Astrocyte (in vitro differentiated cells and primary cell): ENCODE measurements around the gene RYR2. TPM values are rescaled to one million over a fixed set of nuclear protein-coding genes. Genes with fewer than 3 reads are reported as not detected.

Source experiments
- DNase-seq: peaks from one replicate; pipeline ENCODE4 v3.0.0-alpha.2; 2010; ENCODE audit warnings: low read depth
- FAIRE-seq: peaks from 2 replicates; lab custom pipeline; 2011; peaks lifted over from hg19 to GRCh38; lab: Jason Lieb, UNC
- H2AFZ ChIP-seq: 2 replicates; pipeline ENCODE4 v1.6.0; 2012; ENCODE audit warnings: low read depth, low read length, inconsistent platforms
- H3K27ac ChIP-seq: 2 replicates; pipeline ENCODE4 v1.5.1; 2011; ENCODE audit warnings: low read depth, low read length, inconsistent platforms
- H3K27me3 ChIP-seq: 2 replicates; pipeline ENCODE4 v1.6.0; 2011; ENCODE audit warnings: low read length, inconsistent platforms; ENCODE audit not compliant: insufficient read depth
- H3K36me3 ChIP-seq: 2 replicates; pipeline ENCODE4 v1.5.1; 2011; ENCODE audit warnings: low read length, inconsistent platforms; ENCODE audit not compliant: insufficient read depth
- H3K4me1 ChIP-seq: 2 replicates; pipeline ENCODE4 v1.5.1; 2011; ENCODE audit warnings: low read length, inconsistent platforms; ENCODE audit not compliant: insufficient read depth
- H3K4me2 ChIP-seq: 2 replicates; pipeline ENCODE4 v1.6.0; 2012; ENCODE audit warnings: low read length, inconsistent platforms
- H3K4me3 ChIP-seq: 2 replicates; pipeline ENCODE4 v1.5.1; 2011; ENCODE audit warnings: low read depth, mild to moderate bottlenecking, low read length, inconsistent platforms; ENCODE audit not compliant: insufficient read depth
- H3K79me2 ChIP-seq: 2 replicates; pipeline ENCODE4 v1.6.0; 2012; ENCODE audit warnings: mild to moderate bottlenecking, low read length, inconsistent platforms; ENCODE audit not compliant: insufficient read depth
- H3K9ac ChIP-seq: 2 replicates; pipeline ENCODE4 v1.6.0; 2012; ENCODE audit warnings: mild to moderate bottlenecking, low read length, inconsistent platforms
- H3K9me3 ChIP-seq: 2 replicates; pipeline ENCODE4 v1.5.1; 2012; ENCODE audit warnings: low read depth, mild to moderate bottlenecking, low read length, inconsistent platforms; ENCODE audit not compliant: insufficient read depth
- H4K20me1 ChIP-seq: 2 replicates; pipeline ENCODE4 v1.6.0; 2012; ENCODE audit warnings: low read length, inconsistent platforms; ENCODE audit not compliant: insufficient read depth
- H3K27ac Mint-ChIP-seq: one replicate; pipeline ENCODE4 v1.8.0; 2021; ENCODE audit warnings: mild to moderate bottlenecking, mixed read lengths; ENCODE audit not compliant: unreplicated experiment
- H3K27me3 Mint-ChIP-seq: one replicate; pipeline ENCODE4 v1.8.0; 2021; ENCODE audit warnings: low read depth, mixed read lengths; ENCODE audit not compliant: unreplicated experiment
- H3K36me3 Mint-ChIP-seq: one replicate; pipeline ENCODE4 v1.8.0; 2021; ENCODE audit warnings: low read depth, mixed read lengths; ENCODE audit not compliant: unreplicated experiment
- H3K4me1 Mint-ChIP-seq: one replicate; pipeline ENCODE4 v1.8.0; 2021; ENCODE audit warnings: low read depth, mixed read lengths; ENCODE audit not compliant: unreplicated experiment
- H3K4me3 Mint-ChIP-seq: one replicate; pipeline ENCODE4 v1.8.0; 2021; ENCODE audit warnings: mild to moderate bottlenecking, moderate library complexity, mixed read lengths; ENCODE audit not compliant: unreplicated experiment
- H3K9me3 Mint-ChIP-seq: one replicate; pipeline ENCODE4 v1.8.0; 2021; ENCODE audit warnings: mild to moderate bottlenecking, mixed read lengths; ENCODE audit not compliant: unreplicated experiment
- CTCF ChIP-seq: IDR thresholded peaks from 2 replicates; pipeline ENCODE4 v1.5.1; 2011; ENCODE audit warnings: low read depth, mild to moderate bottlenecking, inconsistent platforms, low read length, moderate library complexity; ENCODE audit not compliant: insufficient read depth
- EZH2 ChIP-seq: IDR thresholded peaks from 2 replicates; pipeline ENCODE4 v1.6.1; 2012; ENCODE audit warnings: mild to moderate bottlenecking, low read length, inconsistent platforms; ENCODE audit not compliant: insufficient read depth
- total RNA-seq: library from RNA; stranded (reverse); gene quantifications from 2 replicates; pipeline ENCODE4 v1.2.1, GENCODE V29; 2021

The RYR2 gene
- total RNA-seq, 1 donor from 2014 or later: 0.30 TPM

DNA sequence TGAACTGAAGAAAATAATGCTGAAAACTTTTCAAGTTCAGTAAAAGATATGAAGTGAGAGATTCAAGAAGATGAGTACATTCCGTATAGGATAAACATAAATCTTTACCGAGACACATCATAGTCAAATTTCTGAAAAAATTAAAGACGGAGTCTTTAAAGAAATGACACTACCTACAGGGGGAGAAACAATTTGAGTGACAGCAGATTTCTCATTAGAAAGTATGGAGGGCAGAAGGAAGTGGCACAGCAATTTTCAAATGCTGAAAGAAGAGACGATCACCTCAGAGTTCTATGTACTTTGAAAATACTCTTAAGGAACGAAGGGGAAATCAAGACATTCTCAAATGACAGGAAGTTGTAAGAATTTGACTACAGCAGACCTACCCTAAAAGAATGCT is 577.6 kb downstream of the RYR2 start:
- no peak overlapping the region for H3K4me3 Mint-ChIP-seq
- no peak for TF ChIP-seq CTCF
- no peak for TF ChIP-seq EZH2
- no peak overlapping the region for H2AFZ ChIP-seq
- H4K20me1 ChIP-seq: no peaks in the 10 kb centered on the region
- H3K27ac Mint-ChIP-seq: no peak overlapping the region
- H3K27ac ChIP-seq: no peak overlapping the region
- DNase-seq: no peak
- no peaks in the 10 kb centered on the region for H3K4me1 ChIP-seq
- no peak overlapping the region for H3K9ac ChIP-seq
- H3K36me3 Mint-ChIP-seq: no peaks in the 10 kb centered on the region
- H3K79me2 ChIP-seq: no peaks in the 10 kb centered on the region
- no peaks in the 10 kb centered on the region for H3K36me3 ChIP-seq
- FAIRE-seq: no peak
- H3K9me3 Mint-ChIP-seq: peaks cover 6% of the 10 kb centered on the region
- no peak overlapping the region for H3K4me3 ChIP-seq
- H3K9me3 ChIP-seq: peaks cover 8% of the 10 kb centered on the region
- no peaks in the 10 kb centered on the region for H3K27me3 ChIP-seq
- H3K27me3 Mint-ChIP-seq: peaks cover 2% of the 10 kb centered on the region
- H3K4me1 Mint-ChIP-seq: no peaks in the 10 kb centered on the region
- no peak overlapping the region for H3K4me2 ChIP-seq

DNA sequence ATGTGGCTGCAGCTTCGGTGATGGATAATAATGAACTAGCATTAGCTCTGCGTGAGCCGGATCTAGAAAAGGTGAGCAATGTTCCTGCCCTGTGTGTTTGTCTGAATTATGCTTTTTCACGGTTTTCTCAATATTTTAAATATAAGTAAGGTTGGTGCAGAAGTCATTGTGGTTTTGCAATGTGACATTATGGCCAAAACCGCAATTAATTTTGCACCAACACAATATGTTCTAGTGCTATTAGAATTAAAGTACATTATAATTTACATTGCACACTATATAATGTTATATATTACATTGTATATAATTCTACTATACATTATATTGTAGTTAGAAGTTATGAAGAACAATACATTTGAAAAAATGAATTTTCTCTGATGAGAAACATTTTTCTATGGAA is 592.9 kb downstream of the RYR2 start:
- Histone ChIP-seq H3K79me2 (no peaks in the 10 kb centered on the region), H3K36me3 (no peaks in the 10 kb centered on the region), H4K20me1 (no peaks in the 10 kb centered on the region), H3K4me1 (no peaks in the 10 kb centered on the region), H3K27me3 (no peaks in the 10 kb centered on the region), H3K27ac (no peak overlapping the region), H3K4me3 (no peak overlapping the region), H3K9me3 (peaks cover 2% of the 10 kb centered on the region), H3K4me2 (no peak overlapping the region), H3K9ac (no peak overlapping the region), H2AFZ (no peak overlapping the region)
- DNase-seq (no peak), FAIRE-seq (no peak)
- TF ChIP-seq CTCF: no peak
- no peak for TF ChIP-seq EZH2
- no peaks in the 10 kb centered on the region for H3K9me3 Mint-ChIP-seq
- H3K4me3 Mint-ChIP-seq: no peak overlapping the region
- no peaks in the 10 kb centered on the region for H3K4me1 Mint-ChIP-seq
- H3K27me3 Mint-ChIP-seq: no peaks in the 10 kb centered on the region
- H3K27ac Mint-ChIP-seq: no peak overlapping the region
- no peaks in the 10 kb centered on the region for H3K36me3 Mint-ChIP-seq

GRCh38 chr1:237638555-237638954 is 596.6 kb downstream of the RYR2 start:
- Histone ChIP-seq H3K4me3 (no peak overlapping the region), H3K79me2 (no peaks in the 10 kb centered on the region), H3K9me3 (peaks cover 6% of the 10 kb centered on the region), H2AFZ (no peak overlapping the region), H3K4me2 (no peak overlapping the region), H3K4me1 (no peaks in the 10 kb centered on the region), H3K27ac (no peak overlapping the region), H3K9ac (no peak overlapping the region), H3K27me3 (no peaks in the 10 kb centered on the region), H3K36me3 (no peaks in the 10 kb centered on the region), H4K20me1 (no peaks in the 10 kb centered on the region)
- FAIRE-seq (no peak), DNase-seq (no peak)
- no peaks in the 10 kb centered on the region for H3K9me3 Mint-ChIP-seq
- H3K4me1 Mint-ChIP-seq: no peaks in the 10 kb centered on the region
- TF ChIP-seq EZH2: no peak
- no peaks in the 10 kb centered on the region for H3K36me3 Mint-ChIP-seq
- no peak overlapping the region for H3K27ac Mint-ChIP-seq
- H3K27me3 Mint-ChIP-seq: no peaks in the 10 kb centered on the region
- no peak overlapping the region for H3K4me3 Mint-ChIP-seq
